Stimulated activated CD4-positive, alpha-beta T cell treated with anti-CD3 and anti-CD28 coated beads, Interleukin-12 subunit alpha, Interleukin-12 subunit beta, amount 100 ng/mL, for 24 hours (primary cell): ENCODE measurements around the gene SRGAP2B.
"Not testable (repeated sequence)": the region's sequence is repeated elsewhere in the genome, so short reads cannot be mapped to it uniquely, and the experiment has no call there.

ENCODE experiments used
- DNase-seq, 2 experiments: peaks; one replicate each; pipeline ENCODE4 v3.0.0-alpha.2; 2020; ENCODE audit warnings: low read depth in 2 of 2

SRGAP2B gene

DNA sequence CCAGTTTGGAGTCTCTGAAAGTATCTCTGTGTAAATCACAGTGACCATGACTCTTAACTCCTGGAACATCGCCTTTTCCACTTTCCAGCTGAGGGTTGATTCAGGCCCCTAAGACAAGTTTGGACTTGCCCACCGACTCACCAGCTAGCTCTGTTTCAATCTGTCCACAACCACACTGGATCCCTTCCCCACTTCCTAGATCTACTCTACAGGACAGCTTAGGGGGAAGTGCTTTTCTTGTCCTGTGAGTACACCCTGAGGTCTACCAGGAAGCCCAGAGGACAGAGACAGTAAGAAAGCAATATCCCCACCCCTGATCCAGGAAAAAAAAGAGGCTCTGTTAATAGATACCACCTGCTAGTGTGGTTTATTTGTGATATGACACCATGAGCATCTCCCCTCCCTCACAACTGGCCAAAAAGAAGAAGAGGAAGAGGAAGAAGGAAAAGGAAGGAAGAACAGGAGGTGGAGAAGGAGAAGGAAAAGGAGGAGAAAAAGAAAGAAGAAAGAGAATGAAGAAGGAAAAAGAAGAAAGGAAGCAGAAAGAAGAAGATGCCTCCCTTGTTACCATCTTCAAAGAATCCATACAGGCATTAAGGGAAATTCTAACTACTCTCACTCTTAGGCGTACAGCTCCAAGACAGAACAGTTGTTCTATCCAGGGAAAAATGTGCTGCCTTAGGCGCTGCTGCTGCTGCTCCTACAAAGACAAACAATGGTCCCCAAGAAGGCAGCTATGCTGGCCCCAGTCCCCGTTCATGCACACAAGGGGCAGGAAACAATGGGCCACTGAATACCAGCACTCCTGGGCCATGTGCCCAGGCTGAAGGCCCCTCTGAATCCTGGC, 96.8 kb downstream of the SRGAP2B start:
- not testable (repeated sequence) for DNase-seq

DNA sequence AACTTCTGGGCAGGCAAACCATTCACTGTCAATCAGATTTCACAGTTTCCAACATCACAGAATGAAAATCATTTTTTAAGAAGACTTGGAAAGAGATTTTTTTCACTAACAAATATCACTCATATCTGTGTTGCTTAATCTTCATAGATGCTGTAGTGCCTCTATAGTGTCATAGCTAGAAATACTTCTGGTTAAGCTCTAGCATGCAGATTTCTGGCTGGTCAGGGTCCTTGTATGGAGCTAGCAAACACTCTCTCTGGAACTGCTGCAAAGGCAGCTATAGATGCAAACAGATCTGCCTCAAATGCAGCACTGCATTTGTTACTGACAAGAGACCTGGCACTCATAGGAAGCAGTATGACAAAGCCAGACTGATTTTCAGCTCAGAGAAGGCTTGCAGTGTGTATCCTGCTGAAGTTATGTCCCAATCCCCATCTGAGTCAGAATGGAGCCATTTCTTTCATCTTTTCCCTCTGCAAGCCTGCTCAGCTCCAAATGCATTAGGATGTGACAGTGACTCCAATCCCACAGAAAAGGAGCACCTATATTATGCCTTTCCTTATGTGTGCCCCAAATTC, 99.2 kb downstream of the SRGAP2B start:
- not testable (repeated sequence) for DNase-seq

DNA sequence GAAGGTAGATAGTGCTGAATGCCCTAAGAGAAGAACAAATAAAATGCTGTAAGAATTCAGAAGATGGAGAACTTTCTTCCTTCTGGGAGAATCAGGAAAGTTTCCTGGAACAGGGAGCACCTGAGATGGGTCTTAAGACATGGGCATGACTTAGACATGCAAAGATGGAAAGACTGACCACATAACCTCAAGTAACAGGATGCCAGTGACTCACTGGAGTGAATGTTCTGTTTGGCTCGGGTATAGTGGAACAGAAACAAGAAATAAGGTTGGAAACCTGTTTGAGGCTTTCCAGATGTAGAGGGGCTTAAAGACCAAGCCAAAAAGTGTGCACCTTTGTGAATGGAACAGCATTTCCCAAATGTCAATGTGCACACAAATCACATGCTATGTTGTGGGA, 102.2 kb downstream of the SRGAP2B start:
- not testable (repeated sequence) for DNase-seq

DNA sequence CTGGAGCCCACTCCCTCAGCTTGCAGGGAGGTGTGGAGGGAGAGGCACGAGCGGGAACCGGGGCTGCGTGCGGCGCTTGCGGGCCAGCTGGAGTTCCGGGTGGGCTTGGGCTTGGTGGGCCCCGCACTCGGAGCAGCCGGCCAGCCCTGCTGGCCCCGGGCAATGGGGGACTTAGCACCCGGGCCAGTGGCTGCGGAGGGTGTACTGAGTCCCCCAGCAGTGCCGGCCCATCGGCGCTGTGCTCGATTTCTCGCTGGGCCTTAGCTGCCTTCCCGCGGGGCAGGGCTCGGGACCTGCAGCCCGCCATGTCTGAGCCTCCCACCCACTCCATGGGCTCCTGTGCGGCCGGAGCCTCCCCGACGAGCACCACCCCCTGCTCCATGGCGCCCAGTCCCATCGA, 104.5 kb downstream of the SRGAP2B start:
- not testable (repeated sequence) for DNase-seq

DNA sequence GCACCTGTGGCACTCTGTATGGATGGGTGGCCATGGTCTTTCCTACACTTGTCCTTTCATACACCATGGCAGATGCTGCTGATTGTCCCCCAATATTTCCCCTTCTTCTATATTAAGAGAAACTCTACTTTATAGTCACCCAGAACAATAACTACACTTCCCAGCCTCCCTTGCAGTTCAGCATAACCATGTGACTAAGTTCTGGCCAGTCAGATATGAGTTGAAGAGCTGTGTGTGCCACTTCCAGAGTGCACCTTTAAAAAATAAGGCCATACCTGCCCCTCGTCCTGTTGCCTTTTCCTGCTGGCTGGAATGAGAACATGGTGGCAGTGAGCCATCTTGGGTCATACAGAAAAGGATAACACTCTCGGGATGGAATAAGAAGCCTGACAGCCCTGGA, 108.0 kb downstream of the SRGAP2B start:
- DNase-seq: not testable (repeated sequence)

DNA sequence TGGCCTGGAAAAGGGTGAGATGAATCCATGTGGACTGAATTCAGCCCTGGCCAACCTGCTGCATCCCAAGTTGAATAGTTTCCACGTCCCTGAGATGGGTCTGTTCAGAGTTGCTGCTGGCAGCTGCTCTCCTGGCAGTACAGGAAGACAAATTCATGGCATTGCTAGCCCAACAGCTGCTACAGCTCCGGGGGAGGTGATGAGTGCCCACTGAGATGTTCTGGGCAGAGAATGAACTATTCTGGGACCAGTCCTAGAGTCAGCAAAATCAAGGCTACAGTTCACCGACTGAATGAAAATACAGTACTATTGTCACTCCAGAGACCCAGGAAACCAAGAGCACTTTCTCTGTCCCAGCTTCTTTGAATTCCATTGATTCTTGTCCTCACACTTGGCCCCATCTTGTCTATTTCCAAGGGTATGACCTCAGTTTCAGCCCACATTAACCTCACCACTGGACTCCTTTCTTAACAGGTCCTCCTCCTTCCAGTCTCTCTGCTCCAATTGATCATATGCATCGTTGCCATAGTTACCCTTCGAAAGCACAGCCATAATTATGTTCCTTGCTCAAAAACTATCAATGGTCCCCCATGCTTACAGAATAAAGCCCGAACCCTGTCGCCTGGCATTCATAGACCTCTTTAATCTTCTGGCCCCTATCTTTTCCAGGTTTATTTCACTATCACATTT, 108.8 kb downstream of the SRGAP2B start:
- DNase-seq: not testable (repeated sequence)

DNA sequence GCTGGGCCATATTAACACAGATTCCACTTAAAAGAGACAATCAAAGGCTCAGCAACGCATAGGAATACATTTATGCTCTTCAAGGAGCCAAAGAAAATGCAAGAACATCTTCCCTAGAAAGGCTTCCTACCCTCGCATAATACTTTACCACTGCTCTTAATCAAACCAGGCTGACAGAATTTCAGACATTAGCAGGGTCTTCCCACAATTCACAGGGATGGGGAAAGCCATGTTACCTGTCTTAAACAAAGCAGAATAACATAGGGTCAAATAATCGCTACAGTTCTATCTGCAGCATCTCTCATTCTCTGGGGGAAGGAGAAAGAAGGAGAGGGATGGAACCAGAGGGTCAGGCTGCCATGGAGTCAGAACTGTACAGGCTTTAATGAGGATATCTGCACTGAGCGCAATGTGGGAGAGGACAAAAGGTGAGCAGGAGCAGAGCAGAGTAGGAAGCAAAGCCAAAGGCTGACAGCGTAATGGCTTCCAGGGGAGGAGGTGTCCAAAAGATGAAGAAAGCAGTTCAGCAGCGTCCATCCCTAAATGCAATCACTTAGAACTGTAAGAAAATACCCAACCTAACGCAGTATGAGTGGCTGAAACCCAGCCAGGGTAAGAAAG, 109.5 kb downstream of the SRGAP2B start:
- DNase-seq: not testable (repeated sequence)

DNA sequence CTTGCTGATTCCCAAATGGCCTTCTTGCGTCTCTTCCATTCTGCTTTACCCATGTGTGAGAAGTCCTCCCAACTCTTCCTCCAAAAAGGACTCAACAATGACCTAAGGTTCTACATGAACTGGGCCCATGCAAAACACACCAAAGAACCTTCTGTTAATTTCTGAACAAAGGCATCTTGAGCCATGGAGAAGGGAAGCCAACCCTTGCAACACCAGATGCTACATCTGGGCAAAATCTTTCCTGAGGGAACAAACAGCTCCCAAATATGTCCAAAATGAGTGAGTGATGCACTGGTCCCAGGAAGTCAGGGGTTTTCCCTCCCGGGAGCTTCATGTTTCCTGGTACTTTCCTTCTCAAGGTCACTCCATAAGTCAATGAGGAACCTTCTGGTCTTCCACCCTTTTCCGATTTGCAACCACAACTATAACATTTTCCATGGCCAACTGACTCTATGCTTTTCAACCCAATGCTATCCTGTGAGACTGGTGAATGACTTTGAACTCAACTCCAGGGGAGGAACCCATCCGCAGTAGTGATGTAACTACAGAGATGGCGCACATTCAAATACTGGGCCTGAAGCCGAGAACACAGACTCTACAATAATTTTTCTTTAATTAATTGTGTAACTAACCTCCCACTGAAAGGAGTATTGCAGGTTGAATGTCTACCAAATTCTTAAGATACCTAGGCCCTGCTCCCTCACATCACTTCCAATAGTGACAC, 112.2 kb downstream of the SRGAP2B start:
- not testable (repeated sequence) for DNase-seq

DNA sequence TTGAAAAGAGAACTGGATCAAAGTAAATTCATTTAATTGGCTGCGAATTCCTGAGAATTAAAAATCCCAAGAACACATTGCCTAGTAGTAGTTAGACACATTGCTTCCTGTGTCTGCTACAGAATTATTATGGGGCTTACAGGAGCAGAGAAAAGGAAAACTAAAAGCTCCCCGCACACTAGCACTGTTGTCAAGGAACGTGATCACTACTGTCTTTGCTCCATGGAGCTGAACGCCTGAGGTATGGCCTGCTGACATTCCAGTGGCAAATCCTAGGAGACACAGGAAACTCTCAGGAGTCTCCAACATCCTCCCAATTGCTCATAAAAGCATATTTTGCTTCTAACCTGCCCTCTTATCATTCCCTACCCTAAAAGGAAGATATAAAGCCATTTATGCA, 114.0 kb downstream of the SRGAP2B start:
- DNase-seq: not testable (repeated sequence)

DNA sequence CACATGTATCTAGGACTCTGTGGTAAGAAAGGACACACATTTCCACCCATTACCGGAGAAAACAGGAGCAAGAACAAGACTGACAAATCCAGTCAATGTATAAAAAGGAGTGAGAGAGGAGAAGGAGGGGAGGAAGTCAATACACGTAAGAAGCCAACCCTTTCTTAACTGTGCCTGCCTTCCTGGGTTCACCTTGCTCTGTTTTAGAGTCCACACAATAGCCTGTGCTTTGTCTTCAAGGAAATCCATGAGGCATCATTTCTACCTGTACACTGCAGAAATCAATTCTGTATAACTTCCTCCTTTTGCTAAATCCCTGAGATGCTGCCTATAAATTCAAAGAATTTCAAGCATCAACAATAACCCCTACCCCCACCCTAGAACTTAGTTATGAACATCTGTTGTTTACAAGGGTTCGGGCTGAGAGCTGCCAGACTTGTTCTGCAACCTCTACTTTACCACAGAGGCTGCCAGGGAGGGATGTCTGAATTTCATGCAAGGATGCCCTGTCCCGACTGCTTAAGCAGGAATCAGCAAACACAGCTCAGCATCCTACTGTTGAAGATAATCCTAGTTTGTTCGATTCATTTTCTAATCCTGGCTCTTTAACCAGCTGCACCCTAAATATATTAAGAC, 115.0 kb downstream of the SRGAP2B start:
- DNase-seq: not testable (repeated sequence)

DNA sequence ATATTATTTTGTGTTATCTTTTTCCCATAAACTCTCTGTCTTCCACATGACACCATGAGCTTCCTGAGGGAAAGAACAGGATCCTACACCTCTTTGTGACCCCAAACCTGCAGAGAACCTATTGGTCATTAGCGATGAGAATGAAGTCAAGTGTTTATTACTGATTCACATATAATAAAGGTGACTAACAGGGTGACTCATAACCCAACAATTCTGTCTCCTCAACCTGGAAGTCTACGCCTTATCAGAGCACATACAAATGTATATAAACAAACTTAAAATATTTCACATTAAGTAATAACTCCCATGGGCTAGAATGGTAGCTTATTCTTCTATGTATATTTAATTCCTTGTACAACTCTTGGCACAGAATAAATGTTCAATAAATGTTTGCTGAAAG, 117.3 kb downstream of the SRGAP2B start:
- not testable (repeated sequence) for DNase-seq

DNA sequence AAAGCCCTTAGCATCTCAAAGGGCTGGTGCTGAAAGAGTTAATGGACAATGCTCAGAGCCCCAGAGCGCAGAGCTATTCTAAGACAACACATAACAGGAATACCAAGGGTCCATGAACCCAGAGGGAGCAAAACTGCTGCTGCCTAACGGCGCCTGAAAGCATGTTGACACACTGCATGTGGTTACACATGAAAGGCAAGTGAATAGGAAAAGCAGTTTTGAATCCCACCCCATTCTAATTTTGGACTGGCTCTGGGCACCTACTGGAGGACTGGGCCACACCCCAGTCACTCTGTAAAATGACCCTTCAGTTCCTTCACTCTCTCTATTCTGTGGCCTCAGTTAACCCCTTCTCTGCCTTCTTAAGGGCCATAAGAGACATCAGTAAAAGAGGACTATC, 123.2 kb downstream of the SRGAP2B start:
- not testable (repeated sequence) for DNase-seq

DNA sequence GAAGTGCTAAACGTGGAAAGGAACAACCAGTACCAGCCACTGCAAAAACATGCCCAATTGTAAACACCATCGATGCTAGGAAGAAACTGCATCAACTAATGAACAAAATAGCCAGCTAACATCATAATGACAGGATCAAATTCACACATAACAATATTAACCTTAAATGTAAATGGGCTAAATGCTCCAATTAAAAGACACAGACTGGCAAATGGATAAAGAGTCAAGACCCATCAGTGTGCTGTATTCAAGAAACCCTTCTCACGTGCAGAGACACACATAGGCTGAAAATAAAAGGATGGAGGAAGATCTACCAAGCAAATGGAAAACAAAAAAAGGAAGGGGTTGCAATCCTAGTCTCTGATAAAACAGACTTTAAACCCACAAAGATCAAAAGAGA, 128.6 kb downstream of the SRGAP2B start:
- DNase-seq: not testable (repeated sequence)

DNA sequence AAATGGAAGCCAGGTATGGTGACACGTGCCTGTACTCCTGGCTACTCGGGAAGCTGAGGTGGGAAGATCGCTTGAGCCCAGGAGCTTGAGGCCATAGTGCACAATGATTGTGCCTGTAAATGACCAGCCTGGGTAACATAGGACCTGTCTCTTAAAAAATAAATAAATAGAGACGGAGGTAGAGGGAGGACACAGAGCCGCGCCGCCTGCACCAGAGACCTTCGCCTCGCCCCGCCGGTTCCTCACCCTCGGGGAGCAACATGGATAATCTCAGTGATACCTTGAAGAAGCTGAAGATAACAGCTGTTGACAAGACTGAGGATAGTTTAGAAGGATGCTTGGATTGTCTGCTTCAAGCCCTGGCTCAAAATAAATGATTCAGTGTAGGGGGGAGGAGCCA, 130.4 kb downstream of the SRGAP2B start:
- DNase-seq: not testable (repeated sequence)

DNA sequence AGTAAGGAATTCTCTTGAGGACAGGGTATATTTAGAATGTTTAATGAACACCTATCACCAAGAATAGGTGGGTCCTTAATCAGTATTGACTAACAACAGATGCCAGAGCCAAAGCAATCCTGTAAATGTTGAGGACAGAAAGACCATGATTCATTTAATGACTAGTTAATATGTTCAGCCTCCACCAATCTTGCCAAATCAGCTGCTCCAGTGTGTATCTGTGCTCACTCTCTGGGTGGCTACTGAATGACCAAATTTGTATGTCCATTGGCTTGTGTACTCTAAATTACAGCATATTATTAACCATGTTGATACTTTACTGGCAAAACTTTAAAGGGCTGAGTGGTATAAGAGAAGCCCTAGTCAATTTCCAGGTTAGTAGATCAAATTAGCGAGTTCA, 130.9 kb downstream of the SRGAP2B start:
- not testable (repeated sequence) for DNase-seq

DNA sequence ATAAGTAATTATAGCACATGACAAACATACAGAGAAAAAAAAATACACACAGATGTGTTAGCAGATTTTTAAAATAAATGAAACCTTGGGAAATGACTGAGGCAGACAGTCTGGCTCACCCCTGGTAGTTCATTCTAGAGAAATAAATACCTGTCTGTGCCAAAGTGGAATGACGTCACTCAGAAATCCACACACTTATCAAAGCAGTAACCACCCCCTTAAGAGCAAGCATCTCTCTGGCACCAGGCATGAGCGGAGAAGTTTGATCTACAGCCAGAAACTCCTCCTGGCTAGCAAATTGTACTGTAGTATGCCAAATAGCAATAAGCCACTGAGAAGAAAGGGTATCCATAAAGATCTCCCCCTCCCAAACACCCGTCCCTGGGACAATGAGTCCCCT, 131.6 kb downstream of the SRGAP2B start:
- DNase-seq: not testable (repeated sequence)

DNA sequence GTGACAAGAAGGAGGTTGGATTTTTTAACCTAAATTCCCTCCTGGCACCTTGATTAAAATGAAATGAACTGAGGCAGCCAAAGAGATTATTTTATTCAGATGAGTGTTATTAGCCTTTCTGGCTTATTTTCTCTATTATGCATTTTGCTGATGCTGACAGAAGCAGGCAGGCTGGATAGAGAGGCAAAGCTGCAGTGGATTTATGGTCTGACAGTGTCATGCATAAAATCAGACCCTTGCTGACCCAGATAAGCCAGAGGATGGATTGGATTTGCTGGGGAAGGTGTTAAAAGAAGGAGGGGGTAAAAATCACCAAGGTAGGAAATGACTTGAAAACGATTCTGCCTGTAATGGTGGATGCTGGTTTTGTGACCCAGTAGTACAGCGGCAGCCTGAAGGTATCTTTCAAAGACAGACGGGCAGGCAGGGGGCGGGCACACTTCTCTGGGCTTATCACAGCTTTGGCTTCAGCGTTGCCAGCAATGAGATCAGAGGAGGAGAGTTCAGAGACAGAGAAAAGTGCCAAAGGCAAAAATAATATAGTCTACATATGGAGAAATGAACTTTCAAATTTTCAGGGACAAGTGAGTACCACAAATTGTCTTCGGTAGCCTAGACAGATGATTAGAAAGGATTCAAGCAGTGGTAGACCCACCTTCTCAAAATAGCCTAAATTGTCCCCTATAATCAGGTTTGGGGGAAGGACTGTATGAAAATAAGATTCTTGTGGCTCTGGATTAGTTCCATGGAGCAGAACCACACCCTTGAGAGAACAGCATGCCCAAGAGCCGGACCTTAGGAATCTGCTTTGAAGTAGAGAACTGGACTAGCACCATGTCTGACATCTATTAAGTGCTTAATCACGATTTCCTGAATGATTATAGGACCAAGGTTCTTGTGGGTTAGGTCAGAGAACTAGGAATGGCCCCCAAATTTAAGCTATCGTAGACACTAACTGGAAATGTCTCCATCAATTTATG, 133.2 kb downstream of the SRGAP2B start:
- DNase-seq: not testable (repeated sequence)

DNA sequence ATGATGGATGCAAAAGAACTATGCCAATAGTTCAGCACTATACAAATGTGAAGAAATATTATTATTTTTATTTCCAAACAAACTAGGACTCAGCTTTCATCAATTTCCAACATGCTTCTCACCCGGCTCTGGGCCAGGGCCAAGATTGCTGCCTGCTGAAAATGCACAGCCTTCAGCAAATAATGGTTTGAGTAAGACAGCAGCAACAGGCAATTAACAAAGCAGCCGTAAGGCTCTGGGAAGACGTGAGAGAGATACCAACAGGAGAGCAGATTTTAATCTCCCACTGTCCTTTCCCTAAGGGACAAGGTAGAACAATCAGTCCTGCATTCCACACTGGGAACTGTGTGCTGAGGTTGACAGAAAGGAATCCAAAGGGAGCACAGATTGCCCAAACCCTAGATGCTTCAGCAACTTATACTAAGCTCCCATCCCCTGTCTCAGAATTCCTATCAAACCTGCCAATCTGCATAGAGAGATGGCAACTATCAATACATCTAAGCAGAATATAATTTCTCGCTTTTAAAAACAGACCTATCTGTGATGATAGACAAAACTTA, 134.1 kb downstream of the SRGAP2B start:
- not testable (repeated sequence) for DNase-seq

DNA sequence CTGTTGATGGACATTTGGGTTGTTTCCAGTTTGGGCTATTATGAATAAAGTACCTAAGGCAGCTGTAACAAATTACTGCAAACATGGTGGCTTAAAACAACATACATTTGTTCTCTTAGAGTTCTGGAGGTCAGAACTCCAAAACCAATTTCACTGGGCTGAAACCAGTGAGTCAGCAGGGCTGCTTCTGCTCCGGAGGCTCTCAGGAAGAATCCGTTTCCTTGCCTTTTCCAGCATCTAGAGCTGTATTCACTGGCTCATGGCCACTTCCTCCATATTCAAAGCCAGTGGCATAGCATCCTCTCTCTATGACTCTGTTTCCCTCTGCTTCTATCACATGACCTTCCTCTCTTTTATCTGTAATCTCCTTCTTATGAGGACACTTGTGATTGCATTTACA, 146.7 kb downstream of the SRGAP2B start:
- DNase-seq: not testable (repeated sequence)
